HepG2 (cell line): Measurements from ENCODE around the gene DNAAF8. TPM values are rescaled to one million over a fixed set of nuclear protein-coding genes. Genes with fewer than 3 reads are reported as not detected.

ENCODE experiments used
- ATAC-seq: fragments of 200-7000 bp; cut with Tn5 transposase; 3 replicates; pipeline ENCODE4 v1.9.1; 2020; ENCODE audit warnings: mild to moderate bottlenecking, moderate library complexity
- BruUV-seq: library from RNA; stranded (reverse); fragments of 400-500 nt; replicated peaks from 2 replicates; lab custom pipeline; 2021; lab: Mats Ljungman, UMichigan
- CTCF ChIA-PET: fragments of 300-600 bp; formaldehyde crosslinking; extraction: SDS; loops from one replicate; lab custom pipeline; 2021; ENCODE audit warnings: low total read pairs, inconsistent platforms, low intra/inter-chr PET ratio; lab: Yijun Ruan, JAX
- POLR2A ChIA-PET: fragments of 350-600 bp; sonication (Branson Sonifier 250); formaldehyde crosslinking; loops from one replicate; lab custom pipeline; 2020; ENCODE audit warnings: antibody characterized with exemption, inconsistent platforms; lab: Yijun Ruan, JAX
- DNase-seq: peaks from one replicate; pipeline ENCODE4 v3.0.0-alpha.2; 2015; ENCODE audit warnings: low spot score
- FAIRE-seq: peaks from 3 replicates; lab custom pipeline; 2011; peaks lifted over from hg19 to GRCh38; lab: Jason Lieb, UNC
- H2AFZ ChIP-seq: one replicate; pipeline ENCODE4 v1.6.1; 2011; ENCODE audit warnings: low read length, inconsistent platforms
- H3K27ac ChIP-seq: fragments of 300-600 bp; 3 replicates; pipeline ENCODE4 v1.8.0; 2011; ENCODE audit warnings: mixed run types, mild to moderate bottlenecking, mixed read lengths, low read length, inconsistent platforms; ENCODE audit not compliant: insufficient read depth; ENCODE audit errors: extremely low read length
- H3K27me3 ChIP-seq, 2 experiments: fragments of 200-600 bp in 1 of 2; 2 replicates in 1 of 2; 3 replicates in 1 of 2; pipeline versions ENCODE4 v1.6.0 to v1.8.0; 2011; ENCODE audit warnings: low read length in 2 of 2, mild to moderate bottlenecking in 2 of 2, moderate library complexity in 2 of 2, inconsistent platforms in 1 of 2; ENCODE audit not compliant: insufficient read depth in 2 of 2, control insufficient read depth in 1 of 2
- H3K36me3 ChIP-seq, 2 experiments: fragments of 200-600 bp in 1 of 2; replicated peaks in 1 of 2; 2 replicates in 1 of 2; 3 replicates in 1 of 2; pipeline versions ENCODE4 v1.5.1 to v1.8.0; 2011; ENCODE audit warnings: low read length in 2 of 2, inconsistent platforms in 1 of 2; ENCODE audit not compliant: insufficient read depth in 2 of 2, control insufficient read depth in 1 of 2
- H3K4me1 ChIP-seq: 2 replicates; pipeline ENCODE4 v1.5.1; 2012; ENCODE audit warnings: low read length, inconsistent platforms; ENCODE audit not compliant: insufficient read depth
- H3K4me2 ChIP-seq: 2 replicates; pipeline ENCODE4 v1.6.0; 2011; ENCODE audit warnings: low read depth, low read length, inconsistent platforms
- H3K4me3 ChIP-seq, 3 experiments: fragments of 200-600 bp in 1 of 3; sonication (generic), shearing (Covaris generic) in 1 of 3; replicated peaks in 1 of 3; 2 replicates each; pipeline ENCODE4 v1.5.1; 2011 to 2016; ENCODE audit warnings: low read length in 3 of 3, inconsistent platforms in 2 of 3, low read depth in 2 of 3, mild to moderate bottlenecking in 2 of 3, control low read depth in 1 of 3, mixed read lengths in 1 of 3; ENCODE audit not compliant: insufficient read depth in 1 of 3
- H3K79me2 ChIP-seq: one replicate; pipeline ENCODE4 v1.6.1; 2011; ENCODE audit warnings: low read length, inconsistent platforms; ENCODE audit not compliant: insufficient read depth
- H3K9ac ChIP-seq: 2 replicates; pipeline ENCODE4 v1.6.0; 2011; ENCODE audit warnings: mild to moderate bottlenecking, low read depth, low read length, inconsistent platforms; ENCODE audit not compliant: insufficient read depth
- H3K9me3 ChIP-seq: 2 replicates; pipeline ENCODE4 v1.5.1; 2012; ENCODE audit warnings: mild to moderate bottlenecking, low read length
- H4K20me1 ChIP-seq: 2 replicates; pipeline ENCODE4 v1.6.0; 2011; ENCODE audit warnings: inconsistent platforms, mild to moderate bottlenecking, low read length, moderate library complexity; ENCODE audit not compliant: insufficient read depth
- ATF1 ChIP-seq: IDR thresholded peaks from 2 replicates; pipeline ENCODE4 v1.6.1; 2016; ENCODE audit warnings: mild to moderate bottlenecking, control low read depth
- CREB1 ChIP-seq, 2 experiments: fragments of 450-650 bp in 1 of 2; IDR thresholded peaks; 2 replicates each; pipeline ENCODE4 v1.6.1; 2016 to 2017; ENCODE audit warnings: control low read depth in 1 of 2, mild to moderate bottlenecking in 1 of 2, missing compliant biosample characterization in 1 of 2, missing genetic modification characterization in 1 of 2
- HOXA3 ChIP-seq: sonication (generic); formaldehyde crosslinking; IDR thresholded peaks from 2 replicates; pipeline ENCODE4 v1.5.0; 2020; ENCODE audit warnings: missing genetic modification reagents
- NFATC3 ChIP-seq: sonication (generic); formaldehyde crosslinking; IDR thresholded peaks from 2 replicates; pipeline ENCODE4 v1.5.1; 2020; ENCODE audit warnings: mild to moderate bottlenecking, missing genetic modification reagents
- POLR2AphosphoS5 ChIP-seq: IDR thresholded peaks from 2 replicates; pipeline ENCODE4 v1.6.1; 2012; ENCODE audit warnings: low read depth, low read length
- RBFOX2 ChIP-seq: fragments of 200-400 bp; formaldehyde crosslinking; IDR thresholded peaks from 2 replicates; pipeline ENCODE4 v1.6.1; 2017; ENCODE audit warnings: low read depth, mild to moderate bottlenecking, low read length
- REL ChIP-seq: sonication (generic); formaldehyde crosslinking; conservative IDR thresholded peaks from 2 replicates; pipeline ENCODE4 v1.8.0; 2022; ENCODE audit warnings: mild to moderate bottlenecking, missing genetic modification reagents, moderate library complexity
- RFX3 ChIP-seq: IDR thresholded peaks from 2 replicates; pipeline ENCODE4 v1.6.1; 2016; ENCODE audit warnings: missing biosample characterization, missing genetic modification reagents
- ZBTB25 ChIP-seq: IDR thresholded peaks from 2 replicates; pipeline ENCODE4 v1.6.1; 2018; ENCODE audit warnings: missing genetic modification reagents
- ZNF253 ChIP-seq: sonication (generic); formaldehyde crosslinking; IDR thresholded peaks from 2 replicates; pipeline ENCODE4 v1.8.0; 2022; ENCODE audit warnings: mild to moderate bottlenecking, missing genetic modification reagents, borderline replicate concordance
- ZNF280B ChIP-seq: sonication (generic); formaldehyde crosslinking; IDR thresholded peaks from 2 replicates; pipeline ENCODE4 v1.5.0; 2020; ENCODE audit warnings: missing genetic modification reagents, mild to moderate bottlenecking, borderline replicate concordance
- ZNF30 ChIP-seq: sonication (generic); formaldehyde crosslinking; IDR thresholded peaks from 2 replicates; pipeline ENCODE4 v1.5.0; 2020; ENCODE audit warnings: mild to moderate bottlenecking, missing genetic modification reagents
- ZNF431 ChIP-seq: sonication (generic); formaldehyde crosslinking; IDR thresholded peaks from 2 replicates; pipeline ENCODE4 v1.9.0; 2022; ENCODE audit warnings: missing genetic modification reagents, low read depth, mild to moderate bottlenecking, borderline replicate concordance
- ZNF652 ChIP-seq: IDR thresholded peaks from 2 replicates; pipeline ENCODE4 v1.6.1; 2016; ENCODE audit warnings: low read depth, borderline replicate concordance
- WGBS: methylation state at CpG from one replicate; pipeline ENCODE4 v1.1.6; 2017; ENCODE audit warnings: low lambda C conversion rate; 5-methylcytosine and 5-hydroxymethylcytosine counted together
- in situ Hi-C: cut with HindIII; loops from 2 replicates; pipeline ENCODE4 v1.10.0; 2017; ENCODE audit warnings: low pct_unique_long_range_greater_than_20kb; ENCODE audit not compliant: extremely low pct_ligation_motif_present
- intact Hi-C: fragments of 100-400 bp; cut with micrococcal nuclease; formaldehyde crosslinking; loops from one replicate; pipeline ENCODE4 v1.10.0; 2022; ENCODE audit not compliant: unreplicated experiment
- polyA plus RNA-seq, 8 experiments: library from polyadenylated mRNA; depleted of rRNA in 3 of 8; stranded (reverse) in 7 of 8; unstranded in 1 of 8; fragments of >200 nt; fragmentation: Illumina TruSeq in 4 of 8; extraction: Trizol in 4 of 8; gene quantifications; 2 replicates each; pipeline versions ENCODE4 v1.2.1 to v1.2.3, GENCODE V29; 2011 to 2016; ENCODE audit warnings: low read depth in 4 of 8, missing spikeins in 1 of 8, mixed read lengths in 1 of 8; ENCODE audit not compliant: insufficient read depth in 1 of 8
- total RNA-seq, 5 experiments: library from RNA; depleted of rRNA; stranded (reverse); fragments of >200 nt; fragmentation: Illumina TruSeq; extraction: Trizol; gene quantifications; 2 replicates each; pipeline ENCODE4 v1.2.3, GENCODE V29; 2016; ENCODE audit warnings: low read depth in 1 of 5
- TF ChIP-seq, protein P1 (sequence below): fragments of 450-650 bp; IDR thresholded peaks from 2 replicates; pipeline ENCODE4 v1.6.1; 2016
- TF ChIP-seq, protein P2 (sequence below): sonication (generic); formaldehyde crosslinking; conservative IDR thresholded peaks from 2 replicates; pipeline ENCODE4 v1.4.0; 2020; ENCODE audit warnings: missing genetic modification reagents

The DNAAF8 gene
- total and polyA plus RNA-seq, 2 of the 13 experiments (the other 11 are each of a cell fraction or from before 2014, with no cell fraction given) = 0.44 TPM; not detected in 1

GRCh38 chr16:4689864-4690704, 44.3 kb upstream of the DNAAF8 start:
- CTCF ChIA-PET = no interaction called here
- Histone ChIP-seq H3K36me3 (peaks cover 13 to 17% of the 10 kb centered on the region in 2 experiments; a peak in 4 of 5 replicates), H3K79me2 (peaks cover 3% of the 10 kb centered on the region), H3K27me3 (no peaks in the 10 kb centered on the region), H3K27ac (no peak overlapping the region), H3K9me3 (no peaks in the 10 kb centered on the region), H3K4me1 (peaks cover 22% of the 10 kb centered on the region), H3K4me3 (no peak overlapping the region), H4K20me1 (no peaks in the 10 kb centered on the region), H2AFZ (no peak overlapping the region), H3K9ac (no peak overlapping the region), H3K4me2 (no peak overlapping the region)
- no peak for TF ChIP-seq HOXA3 (CRISPR knock-in tag)
- no peak for TF ChIP-seq CREB1 (IDR thresholded peaks at IDR 0.05)
- TF ChIP-seq CREB1 (CRISPR knock-in tag; IDR thresholded peaks at IDR 0.05) = no peak
- 0 out of 2 replicates have a peak, but pooled peaks have one; percentile 8 for TF ChIP-seq POLR2AphosphoS5
- TF ChIP-seq RFX3 (CRISPR knock-in tag) = no peak
- TF ChIP-seq ZBTB25 (CRISPR knock-in tag) = no peak
- TF ChIP-seq REL (CRISPR knock-in tag) = no peak
- no peak for TF ChIP-seq ZNF30 (CRISPR knock-in tag)
- TF ChIP-seq, protein P1, sequence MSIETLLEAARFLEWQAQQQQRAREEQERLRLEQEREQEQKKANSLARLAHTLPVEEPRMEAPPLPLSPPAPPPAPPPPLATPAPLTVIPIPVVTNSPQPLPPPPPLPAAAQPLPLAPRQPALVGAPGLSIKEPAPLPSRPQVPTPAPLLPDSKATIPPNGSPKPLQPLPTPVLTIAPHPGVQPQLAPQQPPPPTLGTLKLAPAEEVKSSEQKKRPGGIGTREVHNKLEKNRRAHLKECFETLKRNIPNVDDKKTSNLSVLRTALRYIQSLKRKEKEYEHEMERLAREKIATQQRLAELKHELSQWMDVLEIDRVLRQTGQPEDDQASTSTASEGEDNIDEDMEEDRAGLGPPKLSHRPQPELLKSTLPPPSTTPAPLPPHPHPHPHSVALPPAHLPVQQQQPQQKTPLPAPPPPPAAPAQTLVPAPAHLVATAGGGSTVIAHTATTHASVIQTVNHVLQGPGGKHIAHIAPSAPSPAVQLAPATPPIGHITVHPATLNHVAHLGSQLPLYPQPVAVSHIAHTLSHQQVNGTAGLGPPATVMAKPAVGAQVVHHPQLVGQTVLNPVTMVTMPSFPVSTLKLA = peak; percentile 74
- TF ChIP-seq ZNF280B (CRISPR knock-in tag) = no peak
- 0 out of 2 replicates have a peak, but pooled peaks have one; percentile 19 for TF ChIP-seq RBFOX2
- no peak for TF ChIP-seq NFATC3
- TF ChIP-seq ATF1 (CRISPR knock-in tag) = no peak
- TF ChIP-seq, protein P2, sequence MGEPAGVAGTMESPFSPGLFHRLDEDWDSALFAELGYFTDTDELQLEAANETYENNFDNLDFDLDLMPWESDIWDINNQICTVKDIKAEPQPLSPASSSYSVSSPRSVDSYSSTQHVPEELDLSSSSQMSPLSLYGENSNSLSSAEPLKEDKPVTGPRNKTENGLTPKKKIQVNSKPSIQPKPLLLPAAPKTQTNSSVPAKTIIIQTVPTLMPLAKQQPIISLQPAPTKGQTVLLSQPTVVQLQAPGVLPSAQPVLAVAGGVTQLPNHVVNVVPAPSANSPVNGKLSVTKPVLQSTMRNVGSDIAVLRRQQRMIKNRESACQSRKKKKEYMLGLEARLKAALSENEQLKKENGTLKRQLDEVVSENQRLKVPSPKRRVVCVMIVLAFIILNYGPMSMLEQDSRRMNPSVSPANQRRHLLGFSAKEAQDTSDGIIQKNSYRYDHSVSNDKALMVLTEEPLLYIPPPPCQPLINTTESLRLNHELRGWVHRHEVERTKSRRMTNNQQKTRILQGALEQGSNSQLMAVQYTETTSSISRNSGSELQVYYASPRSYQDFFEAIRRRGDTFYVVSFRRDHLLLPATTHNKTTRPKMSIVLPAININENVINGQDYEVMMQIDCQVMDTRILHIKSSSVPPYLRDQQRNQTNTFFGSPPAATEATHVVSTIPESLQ (CRISPR knock-in tag) = no peak
- no peak for TF ChIP-seq ZNF253 (CRISPR knock-in tag)
- TF ChIP-seq ZNF431 (CRISPR knock-in tag) = no peak
- no peak for TF ChIP-seq ZNF652 (CRISPR knock-in tag)
- intact Hi-C loops (no loop called here), in situ Hi-C loops (no loop called here)
- POLR2A ChIA-PET = no interaction called here
- FAIRE-seq (no peak), DNase-seq (no peak), ATAC-seq (no peak)
- WGBS = 94% methylated on average over 29 of the region's 31 CpGs
- BruUV-seq = no TSS peak
